Measurements from ENCODE around the gene BNC2. TPM values are rescaled to one million over a fixed set of nuclear protein-coding genes. Genes with fewer than 3 reads are reported as not detected.

BNC2 gene
- total RNA-seq, 4 donors from 2014 or later = 90.2 to 130 (median 100.0) TPM

DNA sequence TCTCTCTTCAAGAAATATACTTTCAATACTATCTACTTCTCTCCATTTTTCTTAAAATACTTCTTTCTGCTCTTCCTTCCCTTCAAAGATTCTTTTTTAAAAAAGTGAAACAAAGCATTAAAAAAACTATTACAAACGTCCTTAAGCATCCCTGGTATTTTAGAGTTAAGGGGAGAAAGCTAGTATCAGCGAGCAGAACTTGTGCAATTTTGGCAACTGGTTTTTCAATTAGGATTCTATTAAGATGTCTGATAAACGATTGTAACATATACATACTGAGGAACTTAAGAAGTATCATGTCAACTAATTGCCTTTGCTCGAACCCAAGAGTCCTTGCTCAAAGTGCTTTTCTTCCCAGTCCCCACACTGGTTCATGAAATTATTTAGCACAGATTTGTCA, 459.2 kb downstream of the BNC2 start:
- H3K4me3 ChIP-seq = no peak overlapping the region
- TF ChIP-seq EP300 (IDR thresholded peaks at IDR 0.05) (no peak), POLR2A (IDR thresholded peaks at IDR 0.05) (no peak), POLR2AphosphoS5 (IDR thresholded peaks at IDR 0.05) (no peak)
- TF ChIP-seq, protein P1, sequence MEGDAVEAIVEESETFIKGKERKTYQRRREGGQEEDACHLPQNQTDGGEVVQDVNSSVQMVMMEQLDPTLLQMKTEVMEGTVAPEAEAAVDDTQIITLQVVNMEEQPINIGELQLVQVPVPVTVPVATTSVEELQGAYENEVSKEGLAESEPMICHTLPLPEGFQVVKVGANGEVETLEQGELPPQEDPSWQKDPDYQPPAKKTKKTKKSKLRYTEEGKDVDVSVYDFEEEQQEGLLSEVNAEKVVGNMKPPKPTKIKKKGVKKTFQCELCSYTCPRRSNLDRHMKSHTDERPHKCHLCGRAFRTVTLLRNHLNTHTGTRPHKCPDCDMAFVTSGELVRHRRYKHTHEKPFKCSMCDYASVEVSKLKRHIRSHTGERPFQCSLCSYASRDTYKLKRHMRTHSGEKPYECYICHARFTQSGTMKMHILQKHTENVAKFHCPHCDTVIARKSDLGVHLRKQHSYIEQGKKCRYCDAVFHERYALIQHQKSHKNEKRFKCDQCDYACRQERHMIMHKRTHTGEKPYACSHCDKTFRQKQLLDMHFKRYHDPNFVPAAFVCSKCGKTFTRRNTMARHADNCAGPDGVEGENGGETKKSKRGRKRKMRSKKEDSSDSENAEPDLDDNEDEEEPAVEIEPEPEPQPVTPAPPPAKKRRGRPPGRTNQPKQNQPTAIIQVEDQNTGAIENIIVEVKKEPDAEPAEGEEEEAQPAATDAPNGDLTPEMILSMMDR (IDR thresholded peaks at IDR 0.05) = no peak

GRCh38 chr9:16410601-16411280, 459.7 kb downstream of the BNC2 start:
- Histone ChIP-seq H3K9me3 (no peaks in the 10 kb centered on the region), H3K27ac (no peak overlapping the region), H3K27me3 (no peaks in the 10 kb centered on the region), H3K4me1 (no peaks in the 10 kb centered on the region), H3K36me3 (no peaks in the 10 kb centered on the region), H3K4me3 (no peak overlapping the region)
- TF ChIP-seq EP300 (IDR thresholded peaks at IDR 0.05) (no peak), POLR2AphosphoS5 (IDR thresholded peaks at IDR 0.05) (no peak), POLR2A (IDR thresholded peaks at IDR 0.05) (no peak)
- TF ChIP-seq, protein P1 (IDR thresholded peaks at IDR 0.05) = no peak
- no peak for ATAC-seq
- 78 to 89% methylated on average over 7 of the region's 7 CpGs for WGBS, 2 donors (ENCODE audit: low coverage in 1 of 2)

More for the DNA sequence above, 459.2 kb downstream of the BNC2 start:
- no peak for ATAC-seq
- Histone ChIP-seq H3K36me3 (no peaks in the 10 kb centered on the region), H3K27me3 (no peaks in the 10 kb centered on the region), H3K4me1 (no peaks in the 10 kb centered on the region), H3K27ac (no peak overlapping the region), H3K9me3 (no peaks in the 10 kb centered on the region)
- 38 to 53% methylated on average over 3 to 4 of the region's 4 CpGs for WGBS, 2 donors (ENCODE audit: low coverage in 1 of 2)

DNA sequence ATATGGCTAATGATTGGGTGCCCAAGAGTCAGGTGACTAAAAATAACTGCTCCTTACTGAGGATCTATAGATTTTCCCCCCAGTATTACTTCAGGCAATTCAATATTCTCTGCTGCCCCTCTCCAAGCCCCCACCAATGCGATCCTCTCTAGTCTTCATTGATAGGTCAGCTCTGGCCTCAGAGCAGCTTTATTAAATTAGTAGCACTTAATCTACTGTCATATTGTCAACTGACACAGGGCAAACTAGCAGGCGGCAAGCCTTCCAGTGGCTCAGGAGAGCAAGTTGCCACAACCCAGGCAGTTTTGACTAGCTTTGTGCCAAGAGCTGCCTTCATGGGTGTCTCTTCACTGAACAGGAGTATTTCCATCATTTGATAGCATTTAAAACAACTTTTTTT, 462.9 kb downstream of the BNC2 start:
- 94 to 100% methylated on average over 1 to 2 of the region's 2 CpGs for WGBS, 2 donors (ENCODE audit: low coverage in 1 of 2)
- Histone ChIP-seq H3K36me3 (no peaks in the 10 kb centered on the region), H3K27ac (no peak overlapping the region), H3K27me3 (no peaks in the 10 kb centered on the region), H3K9me3 (no peaks in the 10 kb centered on the region), H3K4me1 (no peaks in the 10 kb centered on the region), H3K4me3 (no peak overlapping the region)
- TF ChIP-seq, protein P1 (IDR thresholded peaks at IDR 0.05) = no peak
- TF ChIP-seq EP300 (IDR thresholded peaks at IDR 0.05) = no peak
- ATAC-seq = no peak

- 62 to 65% methylated on average over 2 to 7 of the region's 12 CpGs for WGBS, 2 donors (ENCODE audit: low coverage in 1 of 2)
- ATAC-seq = no peak
- Histone ChIP-seq H3K4me1 (no peaks in the 10 kb centered on the region), H3K4me3 (no peak overlapping the region), H3K36me3 (no peaks in the 10 kb centered on the region), H3K27ac (no peak overlapping the region), H3K9me3 (no peaks in the 10 kb centered on the region), H3K27me3 (no peaks in the 10 kb centered on the region)
- no peak for TF ChIP-seq POLR2A (IDR thresholded peaks at IDR 0.05)
- no peak for TF ChIP-seq POLR2AphosphoS5 (IDR thresholded peaks at IDR 0.05)
- TF ChIP-seq, protein P1 (IDR thresholded peaks at IDR 0.05) = no peak
- TF ChIP-seq EP300 (IDR thresholded peaks at IDR 0.05) = no peak
Measured at GRCh38 chr9:16406526-16407225, 463.8 kb downstream of the BNC2 start.

- Histone ChIP-seq H3K27ac (no peak overlapping the region), H3K9me3 (no peaks in the 10 kb centered on the region), H3K27me3 (no peaks in the 10 kb centered on the region), H3K4me1 (no peaks in the 10 kb centered on the region), H3K4me3 (no peak overlapping the region), H3K36me3 (no peaks in the 10 kb centered on the region)
- WGBS, 2 donors (ENCODE audit: low coverage in 1 of 2) = 80 to 81% methylated on average over 2 to 3 of the region's 3 CpGs
- TF ChIP-seq, protein P1 (IDR thresholded peaks at IDR 0.05) = no peak
- no peak for TF ChIP-seq EP300 (IDR thresholded peaks at IDR 0.05)
- no peak for TF ChIP-seq POLR2AphosphoS5 (IDR thresholded peaks at IDR 0.05)
- no peak for TF ChIP-seq POLR2A (IDR thresholded peaks at IDR 0.05)
- no peak for ATAC-seq
Measured at GRCh38 chr9:16405421-16405820, 465.0 kb downstream of the BNC2 start.
